CD4-positive, alpha-beta T cell treated with Interleukin-6 for 4 hours (primary cell): Measurements from ENCODE around the gene NUDT19.
"Not testable (repeated sequence)": the region's sequence is repeated elsewhere in the genome, so short reads cannot be mapped to it uniquely, and the experiment has no call there.

ENCODE experiments used
- DNase-seq: peaks from one replicate; pipeline ENCODE4 v3.0.0-alpha.2; 2020; ENCODE audit warnings: mixed read lengths

NUDT19 gene

DNA sequence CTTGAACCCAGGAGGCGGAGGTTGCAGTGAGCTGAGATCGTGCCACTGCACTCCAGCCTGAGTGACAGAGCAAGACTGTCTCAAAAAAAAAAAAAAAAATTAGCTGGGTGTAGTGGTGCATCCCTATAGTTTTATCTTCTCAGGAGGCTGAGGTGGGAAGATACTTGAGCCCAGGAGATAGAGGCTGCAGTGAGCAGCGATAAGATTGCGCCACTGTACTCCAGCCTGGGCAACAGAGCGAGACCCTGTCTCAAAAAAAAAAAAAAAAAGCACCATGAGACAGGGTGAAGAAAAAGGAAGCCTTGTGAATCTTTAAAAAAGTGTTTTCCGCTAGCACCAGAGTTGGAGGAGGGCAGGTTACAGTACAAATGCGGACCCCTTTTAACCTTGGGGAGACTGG is 24.6 kb downstream of the NUDT19 start:
- not testable (repeated sequence) for DNase-seq

DNA sequence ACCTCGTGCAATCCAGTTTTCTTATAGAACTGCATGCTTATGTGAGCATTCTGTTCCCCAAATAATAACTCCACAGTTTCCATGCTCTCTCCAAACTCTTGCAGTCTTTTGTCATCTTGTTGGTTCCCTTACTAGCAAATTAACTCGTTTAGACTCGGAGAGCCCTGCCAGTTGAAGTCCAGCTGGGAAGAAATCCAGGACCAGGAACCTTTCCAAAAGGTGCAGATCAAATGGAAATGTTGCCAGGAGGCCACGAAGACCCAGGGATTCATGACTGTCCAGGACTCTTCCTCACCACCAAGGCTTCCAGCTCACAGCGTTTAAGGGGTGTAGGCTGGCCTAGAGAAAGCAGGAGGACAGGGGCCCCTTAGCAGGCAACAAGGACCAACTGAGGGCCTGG is 25.9 kb downstream of the NUDT19 start:
- DNase-seq: no peak

GRCh38 chr19:32718286-32718685 is 26.7 kb downstream of the NUDT19 start:
- DNase-seq: no peak

DNA sequence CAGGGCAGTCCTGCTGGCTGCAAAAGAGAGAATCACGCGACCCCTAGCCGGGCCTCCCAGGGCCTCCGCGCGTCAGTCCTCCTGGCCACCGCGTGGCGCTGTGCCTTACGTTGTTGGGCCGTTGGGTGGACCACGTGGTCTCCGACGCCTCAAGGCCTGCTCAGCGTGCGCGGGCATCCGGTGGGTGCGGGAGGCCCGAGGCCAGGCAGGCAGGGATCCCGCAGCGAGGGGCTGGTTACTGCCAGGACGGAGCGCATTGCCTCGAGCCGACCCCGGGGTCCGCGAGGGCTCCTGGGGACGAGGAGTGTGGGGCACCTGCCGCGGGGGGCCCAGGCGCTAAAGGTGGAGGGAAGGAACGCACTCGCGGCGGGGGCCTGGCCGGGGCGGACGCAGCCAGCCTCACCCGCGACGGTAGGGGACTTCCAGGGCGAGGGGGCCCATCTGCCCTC is 28.0 kb downstream of the NUDT19 start, which contains the start of gene TDRD12:
Gene TDRD12 (plus strand): TSS at position 157 of the 449 bp plus-strand sequence. CDS start 306 bp downstream, outside the sequence.
- DNase-seq: no peak

DNA sequence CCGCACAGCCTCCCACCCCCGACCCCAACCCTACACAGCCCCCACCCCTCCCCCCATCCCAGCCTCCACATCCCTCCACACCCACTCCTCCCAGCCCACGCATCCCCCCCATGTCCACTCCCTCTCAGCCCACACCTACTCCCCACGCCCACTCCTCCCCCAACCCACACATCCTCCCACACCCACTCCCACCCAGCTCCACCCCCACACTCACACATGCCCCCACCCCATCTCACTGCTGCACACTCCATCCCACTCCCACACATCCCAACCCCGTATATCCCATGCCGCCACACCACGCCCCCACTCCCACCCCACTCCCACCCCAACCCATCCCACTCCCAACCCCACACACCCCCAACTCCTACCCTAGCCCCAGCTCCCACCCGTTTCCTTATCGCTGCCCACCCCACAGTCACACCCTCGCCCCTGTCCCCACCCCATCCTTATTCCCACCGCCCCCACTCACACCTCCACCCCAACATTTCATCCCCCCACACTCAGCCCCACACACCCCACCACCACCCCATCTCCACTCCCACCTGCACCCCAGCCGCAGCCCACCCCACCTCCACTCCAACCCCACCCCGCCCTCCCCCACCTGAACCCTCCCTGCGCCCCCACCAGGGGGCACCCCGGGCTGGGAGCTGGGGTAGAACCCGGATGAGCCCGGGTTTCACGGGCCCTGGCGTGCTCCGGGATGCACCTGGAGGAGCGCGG is 28.8 kb downstream of the NUDT19 start:
- no peak for DNase-seq

GRCh38 chr19:32720936-32721250 is 29.3 kb downstream of the NUDT19 start:
- no peak for DNase-seq

GRCh38 chr19:32735936-32736335 is 44.3 kb downstream of the NUDT19 start:
- DNase-seq: no peak

- no peak for DNase-seq
Measured at GRCh38 chr19:32743021-32743420, 51.4 kb downstream of the NUDT19 start.

DNA sequence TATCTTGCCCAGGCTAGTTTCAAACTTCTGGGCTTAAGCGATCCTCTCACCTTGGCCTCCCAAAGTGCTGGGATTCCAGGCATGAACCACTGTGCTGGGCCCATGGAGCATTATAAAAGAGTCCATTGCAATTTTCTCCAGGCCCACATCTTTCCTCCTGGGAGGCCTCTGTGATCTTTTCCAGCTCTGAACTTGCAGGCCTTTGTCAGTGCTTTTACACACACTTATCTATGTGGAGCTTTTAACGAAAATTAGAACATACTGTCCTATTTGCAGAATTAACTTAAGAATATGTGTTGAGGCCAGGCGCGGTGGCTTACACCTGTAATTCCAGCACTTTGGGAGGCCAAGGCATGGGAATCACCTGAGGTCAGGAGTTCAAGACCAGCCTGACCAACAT is 51.8 kb downstream of the NUDT19 start:
- DNase-seq: no peak

GRCh38 chr19:32744555-32745325 is 53.1 kb downstream of the NUDT19 start:
- no peak for DNase-seq

DNA sequence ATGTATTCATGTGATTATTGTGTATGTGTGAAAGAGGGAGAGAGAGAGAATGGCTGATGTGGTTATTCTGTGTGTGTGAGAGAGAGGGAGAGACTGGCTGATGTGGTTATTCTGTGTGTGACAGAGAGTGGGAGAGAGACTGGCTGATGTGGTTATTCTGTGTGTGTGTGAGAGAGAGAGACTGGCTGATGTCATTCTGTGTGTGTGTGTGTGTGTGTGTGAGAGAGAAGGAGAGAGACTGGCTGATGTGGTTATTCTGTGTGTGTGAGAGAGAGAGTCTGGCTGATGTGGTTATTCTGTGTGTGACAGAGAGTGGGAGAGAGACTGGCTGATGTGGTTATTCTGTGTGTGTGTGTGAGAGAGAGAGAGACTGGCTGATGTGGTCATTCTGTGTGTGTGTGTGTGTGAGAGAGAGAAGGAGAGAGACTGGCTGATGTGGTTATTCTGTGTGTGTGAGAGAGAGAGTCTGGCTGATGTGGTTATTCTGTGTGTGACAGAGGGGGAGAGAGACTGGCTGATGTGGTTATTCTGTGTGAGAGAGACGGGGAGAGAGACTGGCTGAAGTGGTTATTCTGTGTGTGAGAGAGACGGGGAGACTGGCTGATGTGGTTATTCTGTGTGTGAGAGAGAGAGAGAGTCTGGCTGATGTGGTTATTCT is 54.1 kb downstream of the NUDT19 start:
- DNase-seq: not testable (repeated sequence)

DNA sequence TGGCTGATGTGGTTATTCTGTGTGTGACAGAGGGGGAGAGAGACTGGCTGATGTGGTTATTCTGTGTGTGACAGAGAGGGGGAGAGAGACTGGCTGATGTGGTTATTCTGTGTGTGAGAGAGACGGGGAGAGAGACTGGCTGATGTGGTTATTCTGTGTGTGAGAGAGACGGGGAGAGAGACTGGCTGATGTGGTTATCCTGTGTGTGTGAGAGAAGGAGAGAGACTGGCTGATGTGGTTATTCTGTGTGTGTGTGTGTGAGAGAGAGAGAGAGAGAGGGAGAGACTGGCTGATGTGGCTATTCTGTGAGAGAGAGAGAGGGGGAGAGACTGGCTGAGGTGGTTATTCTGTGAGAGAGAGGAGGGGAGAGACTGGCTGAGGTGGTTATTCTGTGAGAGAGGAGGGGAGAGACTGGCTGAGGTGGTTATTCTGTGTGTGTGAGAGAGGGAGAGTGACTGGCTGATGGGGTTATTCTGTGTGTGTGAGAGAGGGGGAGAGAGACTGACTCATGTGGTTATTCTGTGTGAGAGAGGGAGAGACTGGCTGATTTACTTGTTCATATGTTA is 55.1 kb downstream of the NUDT19 start:
- DNase-seq: not testable (repeated sequence)

- peak; percentile 32 for DNase-seq
Measured at GRCh38 chr19:32748497-32748896, 56.9 kb downstream of the NUDT19 start.

DNA sequence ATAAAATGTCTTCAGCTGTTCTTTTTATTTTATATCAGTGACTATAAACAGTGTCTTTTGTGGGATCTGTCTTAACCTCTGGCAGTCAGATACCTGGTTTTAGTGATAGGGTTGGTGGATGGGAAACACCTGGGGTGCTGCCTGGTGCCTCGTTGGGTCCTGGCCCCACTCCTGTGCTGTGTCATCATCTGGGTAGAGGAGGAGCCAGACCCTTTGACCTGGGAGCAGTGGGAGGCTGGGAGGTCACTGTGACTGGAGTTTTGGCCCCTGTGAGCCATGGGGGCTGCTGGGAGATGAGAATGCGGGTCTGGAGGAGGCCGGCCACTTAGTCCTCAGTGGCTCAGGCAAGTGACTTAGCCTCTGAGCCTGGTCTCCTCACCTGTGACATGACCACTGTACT is 57.3 kb downstream of the NUDT19 start:
- no peak for DNase-seq

- DNase-seq: no peak
Measured at GRCh38 chr19:32749361-32749760, 57.7 kb downstream of the NUDT19 start.

GRCh38 chr19:32750441-32751055 is 58.9 kb downstream of the NUDT19 start:
- no peak for DNase-seq

GRCh38 chr19:32751066-32751465 is 59.4 kb downstream of the NUDT19 start:
- DNase-seq: no peak

- DNase-seq: no peak
Measured at GRCh38 chr19:32757189-32757588, 65.6 kb downstream of the NUDT19 start.
